Activated gamma-delta T cell treated with anti-CD3 and anti-CD28 coated beads, Interleukin-2, amount 50 U/mL, for 16 hours (primary cell): Measurements from ENCODE around the gene FSTL5.

Experiments used
- DNase-seq: peaks from one replicate; pipeline ENCODE4 v3.0.0-alpha.2; 2020; ENCODE audit warnings: low read depth

The FSTL5 gene

DNA sequence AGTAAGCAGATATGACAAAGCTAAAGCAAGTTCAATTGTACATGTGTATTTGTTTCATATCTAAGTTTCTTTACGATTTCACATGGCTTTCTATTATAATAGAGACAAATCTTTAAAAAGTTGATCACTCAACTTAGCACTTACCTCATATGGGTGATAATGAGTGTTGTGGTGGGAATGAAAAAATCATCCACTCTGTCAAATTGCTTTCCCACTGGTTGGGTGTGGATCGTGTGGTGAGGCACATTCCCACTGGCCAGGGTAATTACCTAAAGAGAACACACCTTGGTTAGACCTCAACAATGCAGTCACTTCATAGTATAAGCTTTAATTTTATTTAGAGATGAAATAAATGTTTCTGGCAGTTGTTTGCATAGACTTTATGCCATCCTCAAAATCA, 708.9 kb downstream of the FSTL5 start:
- DNase-seq: no peak

DNA sequence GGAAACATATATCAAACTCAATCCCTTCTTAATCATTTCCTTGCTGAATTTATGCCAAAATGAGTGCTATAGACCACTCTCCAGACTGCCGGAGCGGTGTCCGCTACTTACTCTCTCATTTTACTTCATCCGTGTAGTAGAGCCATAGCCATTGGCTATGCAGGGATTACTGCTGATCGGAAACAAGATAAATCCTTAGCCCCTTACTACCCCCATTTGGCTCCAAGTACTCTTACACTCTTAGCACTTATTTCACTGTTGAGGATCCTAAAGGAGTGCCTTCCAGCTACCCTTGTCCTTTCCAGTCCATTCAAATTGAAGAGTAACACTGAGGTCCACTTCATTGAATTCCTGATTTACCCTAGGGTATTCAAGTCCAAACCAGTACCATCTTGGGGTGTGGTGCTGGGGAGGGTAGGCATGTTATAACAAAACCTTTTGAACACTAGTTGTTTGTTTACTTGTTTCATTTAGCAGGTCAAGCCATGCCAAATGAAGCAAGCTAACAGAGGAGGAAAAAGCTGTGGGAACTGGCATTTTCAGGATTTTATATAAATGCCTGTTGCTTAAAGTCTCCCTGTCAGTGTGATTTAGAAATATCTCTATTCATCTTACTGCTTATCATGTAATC, 715.1 kb downstream of the FSTL5 start:
- DNase-seq: no peak

- no peak for DNase-seq
These were observed 719.2 kb downstream of the FSTL5 start for GRCh38 chr4:161444626-161445025.

DNA sequence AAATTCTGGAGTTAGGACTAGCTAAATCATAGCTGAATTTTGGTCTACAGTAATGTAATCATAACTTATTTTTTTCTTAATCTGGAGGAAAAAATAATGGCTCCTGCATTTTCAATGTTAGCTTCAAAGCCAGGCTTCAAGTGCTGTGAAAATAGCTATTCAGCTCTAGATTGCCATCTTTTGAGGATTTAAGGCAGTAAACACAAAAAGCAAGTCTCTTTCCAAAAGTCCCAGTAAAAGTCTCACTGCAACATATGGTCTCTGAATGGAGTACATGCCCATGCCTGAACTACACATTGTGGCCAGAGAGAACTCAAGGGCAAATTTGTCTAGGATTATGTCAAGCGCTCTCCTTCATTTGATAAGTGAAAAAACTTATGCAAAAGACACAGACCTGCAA, 720.9 kb downstream of the FSTL5 start:
- no peak for DNase-seq

GRCh38 chr4:161438096-161438495, 725.7 kb downstream of the FSTL5 start:
- DNase-seq: no peak

DNA sequence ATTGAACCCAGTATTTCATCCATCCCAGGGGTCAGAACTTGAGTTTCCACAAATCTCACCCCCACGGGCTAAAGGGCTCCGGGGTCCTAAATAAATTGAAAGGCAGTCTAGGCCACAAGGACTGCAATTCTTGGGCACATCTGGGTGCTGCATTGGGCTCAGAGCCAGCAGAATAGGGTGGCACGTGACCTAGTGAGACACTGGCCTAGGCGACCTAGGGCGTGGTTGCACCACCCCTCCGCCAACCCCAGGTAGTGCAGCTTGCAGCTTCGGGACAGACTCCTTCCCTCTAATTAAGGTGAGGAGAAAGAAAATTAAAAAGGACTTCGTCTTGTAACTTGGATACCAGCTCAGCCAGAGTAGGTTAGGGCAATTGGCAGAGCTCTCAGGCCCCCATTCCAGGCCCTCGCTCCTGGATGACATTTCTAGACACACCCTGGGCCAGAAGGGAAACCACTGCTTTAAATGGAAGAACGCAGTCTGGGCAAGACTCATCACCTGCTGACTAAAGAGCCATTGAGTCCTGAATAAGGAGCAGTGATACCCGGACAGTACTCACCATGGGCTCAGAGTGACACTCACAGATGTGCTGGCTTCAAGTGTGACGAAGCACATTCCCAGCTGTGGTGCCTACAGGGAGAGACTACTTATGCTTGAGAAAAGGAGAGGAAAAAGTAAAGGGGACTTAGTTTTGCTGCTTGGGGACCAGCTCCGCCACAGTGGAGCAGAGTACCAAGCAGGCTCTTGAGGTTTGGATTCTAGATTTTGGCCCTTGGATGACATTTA, 735.4 kb downstream of the FSTL5 start:
- no peak for DNase-seq

- no peak for DNase-seq
These were observed 744.0 kb downstream of the FSTL5 start for GRCh38 chr4:161419822-161420221.

DNA sequence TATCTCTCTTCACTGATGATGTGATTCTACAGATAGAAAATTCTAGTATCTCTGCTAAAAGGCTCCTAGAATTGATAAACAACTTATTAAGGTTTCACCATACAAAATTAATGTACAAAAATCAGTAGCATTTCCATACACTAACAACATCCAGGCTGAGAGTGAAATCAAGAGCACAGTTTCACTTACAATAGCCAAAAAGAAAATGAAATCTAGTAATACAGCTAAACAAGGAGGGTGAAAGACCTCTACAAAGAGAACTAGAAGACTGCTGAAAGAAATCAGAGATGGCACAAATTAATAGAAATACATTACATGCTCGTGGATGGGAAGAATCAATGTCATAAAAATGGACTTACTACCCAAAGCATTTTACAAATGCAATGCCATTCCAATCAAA, 751.9 kb downstream of the FSTL5 start:
- no peak for DNase-seq

GRCh38 chr4:161404346-161405110, 759.3 kb downstream of the FSTL5 start:
- no peak for DNase-seq

DNA sequence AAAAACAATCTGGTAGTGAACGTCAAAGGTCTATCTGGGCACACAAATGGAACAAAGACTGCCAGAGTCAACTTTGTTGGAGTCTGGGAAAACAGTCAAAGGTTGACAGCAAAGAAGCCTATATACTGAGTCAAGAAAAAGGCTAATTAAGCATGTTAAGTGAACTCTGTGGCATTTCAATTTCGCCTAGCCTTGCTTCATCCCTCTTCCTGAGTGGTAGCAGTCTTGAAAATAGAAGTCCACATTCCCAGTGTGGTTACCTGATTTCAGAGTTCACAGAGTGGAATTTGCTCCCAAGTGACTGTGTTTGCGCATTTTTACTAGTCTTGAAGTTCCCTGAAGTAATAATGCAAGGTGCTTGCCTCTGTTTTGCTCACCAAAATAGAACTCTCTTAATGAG, 760.0 kb downstream of the FSTL5 start:
- no peak for DNase-seq

DNA sequence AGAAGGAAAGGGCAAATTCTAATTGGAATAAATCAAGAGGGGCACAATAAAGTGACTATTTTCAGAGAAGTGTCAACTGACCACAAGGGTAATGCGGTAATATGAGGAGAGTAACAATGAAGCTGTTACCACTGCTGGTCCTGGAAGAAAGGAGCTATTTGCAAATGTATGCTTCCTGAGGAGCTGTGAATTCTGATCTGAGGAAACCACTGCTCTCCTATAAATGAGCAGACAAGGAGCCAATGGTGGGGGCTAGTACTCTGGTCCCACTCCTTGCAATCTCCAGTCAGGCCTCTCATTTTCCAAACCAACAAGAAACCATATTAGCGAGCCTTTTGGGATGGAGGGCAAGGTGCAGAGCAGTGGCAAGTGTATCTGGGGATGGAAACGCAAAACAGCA, 770.2 kb downstream of the FSTL5 start:
- DNase-seq: no peak

- DNase-seq: no peak
These were observed 781.1 kb downstream of the FSTL5 start for GRCh38 chr4:161382655-161383054.

DNA sequence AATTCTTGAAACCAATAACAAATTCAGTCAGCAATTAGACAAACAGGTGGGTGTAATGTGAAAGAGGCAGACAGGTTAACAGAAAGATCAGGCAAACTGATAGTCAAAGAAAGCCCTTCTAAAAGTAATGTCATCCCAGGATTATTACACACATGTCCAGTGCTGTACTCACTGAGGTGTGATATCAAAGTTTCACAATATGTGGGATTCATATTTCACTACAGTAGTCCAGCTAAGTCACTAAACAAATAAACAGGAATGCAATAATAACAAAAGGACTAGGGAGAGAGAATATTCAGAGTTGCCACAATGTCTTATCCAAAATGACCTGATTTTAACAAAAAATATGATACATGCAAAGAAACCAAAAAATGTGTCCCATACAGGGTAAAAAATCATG, 787.5 kb downstream of the FSTL5 start:
- DNase-seq: no peak

DNA sequence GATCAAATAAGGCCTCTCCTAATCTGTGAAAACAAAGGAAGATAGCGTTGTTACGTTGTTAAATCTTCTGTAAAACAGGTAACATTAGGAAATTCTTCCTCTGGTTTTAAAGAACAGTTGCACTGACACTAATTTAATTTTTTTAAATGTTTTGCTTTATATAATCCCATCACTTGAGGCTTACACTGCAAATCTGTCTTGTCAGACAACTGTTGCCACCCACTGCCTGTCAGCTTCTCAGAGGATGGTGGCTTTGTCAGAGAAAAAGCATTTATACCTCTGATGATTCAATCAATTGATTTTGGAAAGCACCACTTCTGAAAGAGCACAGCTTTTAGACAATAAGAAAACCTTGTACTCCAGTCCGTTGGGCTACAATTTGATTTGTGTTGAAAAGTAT, 799.1 kb downstream of the FSTL5 start:
- no peak for DNase-seq

- DNase-seq: no peak
These were observed 802.8 kb downstream of the FSTL5 start for GRCh38 chr4:161360982-161361381.

- no peak for DNase-seq
These were observed 804.3 kb downstream of the FSTL5 start for GRCh38 chr4:161359491-161359890.

- DNase-seq: no peak
These were observed 807.4 kb downstream of the FSTL5 start for GRCh38 chr4:161356351-161356750.

GRCh38 chr4:161350946-161351345, 812.9 kb downstream of the FSTL5 start:
- no peak for DNase-seq

DNA sequence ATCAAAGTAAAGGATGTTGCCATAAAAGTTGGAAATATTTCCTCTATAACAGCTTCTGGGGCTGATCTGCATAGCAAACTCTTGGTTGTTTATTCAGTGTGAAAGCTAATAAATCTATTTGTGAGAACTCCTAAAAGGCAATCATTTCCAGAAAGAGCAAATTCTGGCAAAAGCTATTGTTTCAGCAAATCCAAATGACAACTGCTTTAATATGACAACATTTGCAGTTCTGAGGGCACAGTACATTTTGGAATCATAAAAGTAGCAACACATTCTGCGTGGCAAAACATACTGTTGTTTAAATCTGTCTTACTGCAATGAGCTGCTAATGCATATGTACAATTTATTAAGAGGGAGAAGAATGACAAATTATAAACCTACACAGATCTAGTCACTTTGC, 818.1 kb downstream of the FSTL5 start:
- DNase-seq: no peak

- no peak for DNase-seq
These were observed 820.2 kb downstream of the FSTL5 start for GRCh38 chr4:161343569-161343950.

DNA sequence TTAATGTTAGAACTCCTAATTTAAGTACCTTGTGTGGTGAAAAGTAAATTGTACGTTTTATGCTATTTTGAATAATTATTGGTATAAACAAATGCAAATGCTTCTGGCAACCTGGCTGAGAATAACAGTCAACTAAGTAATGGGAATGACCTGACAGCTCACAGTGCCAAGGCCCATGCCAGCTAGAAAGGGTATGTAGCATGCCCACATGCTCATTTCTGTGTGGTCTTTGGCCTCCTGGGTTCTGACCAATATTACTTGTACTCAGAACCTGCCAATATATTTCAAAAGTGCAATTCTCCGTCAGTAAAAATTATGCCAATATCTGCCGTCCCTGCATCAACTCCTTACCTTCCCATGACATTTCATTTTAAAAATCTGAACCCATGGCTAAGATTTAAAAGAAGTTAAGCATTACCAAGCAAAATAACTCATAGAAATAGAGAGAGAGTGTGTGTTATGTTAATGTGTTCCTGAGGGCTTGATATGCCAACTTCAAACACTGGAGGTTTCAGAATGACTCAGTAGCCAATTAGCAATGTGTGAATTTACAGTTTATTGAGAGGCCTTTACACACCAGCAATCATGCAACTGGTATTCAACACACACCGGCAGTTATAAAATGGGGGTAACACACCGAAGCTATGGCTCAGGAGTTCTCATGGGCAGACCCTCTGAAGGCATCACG, 820.8 kb downstream of the FSTL5 start:
- no peak for DNase-seq

- no peak for DNase-seq
These were observed 827.2 kb downstream of the FSTL5 start for GRCh38 chr4:161336621-161337020.
